HEK293 (cell line): ENCODE results near the gene PIPOX.

ENCODE experiments used
- GLI2 ChIP-seq: fragments of 450-650 bp; formaldehyde crosslinking; IDR thresholded peaks from 2 replicates; pipeline ENCODE4; 2017; ENCODE audit warnings: missing biosample characterization, missing genetic modification characterization, low read depth, borderline replicate concordance
- HOXA7 ChIP-seq: sonication (generic); formaldehyde crosslinking; IDR thresholded peaks from 2 replicates; pipeline ENCODE4 v1.8.1; 2022; ENCODE audit warnings: missing genetic modification reagents, borderline replicate concordance
- TCF7L2 ChIP-seq: IDR thresholded peaks from 2 replicates; pipeline ENCODE4 v1.6.1; 2011; ENCODE audit warnings: low read depth, mild to moderate bottlenecking, inconsistent platforms, low read length, moderate library complexity, borderline replicate concordance
- ZBTB17 ChIP-seq: fragments of 450-650 bp; formaldehyde crosslinking; IDR thresholded peaks from 2 replicates; pipeline ENCODE4 v1.5.1; 2016; ENCODE audit warnings: missing biosample characterization, missing genetic modification characterization
- ZNF549 ChIP-seq: fragments of 450-650 bp; IDR thresholded peaks from 2 replicates; pipeline ENCODE4 v1.5.1; 2018; ENCODE audit warnings: missing biosample characterization, missing genetic modification characterization, mild to moderate bottlenecking, inconsistent platforms, moderate library complexity
- ZNF560 ChIP-seq: fragments of 450-650 bp; formaldehyde crosslinking; IDR thresholded peaks from 2 replicates; pipeline ENCODE4 v1.5.1; 2017; ENCODE audit warnings: missing biosample characterization, missing genetic modification characterization, borderline replicate concordance
- TF ChIP-seq, protein P1 (sequence below): fragments of 450-650 bp; formaldehyde crosslinking; IDR thresholded peaks from 2 replicates; pipeline ENCODE4 v1.5.1; 2016; ENCODE audit warnings: missing biosample characterization, missing genetic modification characterization
- TF ChIP-seq, protein P2 (sequence below): fragments of 450-650 bp; formaldehyde crosslinking; IDR thresholded peaks from 2 replicates; pipeline ENCODE4 v1.5.1; 2016; ENCODE audit warnings: missing biosample characterization, missing genetic modification characterization
- TF ChIP-seq, protein P3 (sequence below): fragments of 450-650 bp; formaldehyde crosslinking; IDR thresholded peaks from 2 replicates; pipeline ENCODE4 v1.5.1; 2017; ENCODE audit warnings: missing biosample characterization, missing genetic modification characterization

DNA sequence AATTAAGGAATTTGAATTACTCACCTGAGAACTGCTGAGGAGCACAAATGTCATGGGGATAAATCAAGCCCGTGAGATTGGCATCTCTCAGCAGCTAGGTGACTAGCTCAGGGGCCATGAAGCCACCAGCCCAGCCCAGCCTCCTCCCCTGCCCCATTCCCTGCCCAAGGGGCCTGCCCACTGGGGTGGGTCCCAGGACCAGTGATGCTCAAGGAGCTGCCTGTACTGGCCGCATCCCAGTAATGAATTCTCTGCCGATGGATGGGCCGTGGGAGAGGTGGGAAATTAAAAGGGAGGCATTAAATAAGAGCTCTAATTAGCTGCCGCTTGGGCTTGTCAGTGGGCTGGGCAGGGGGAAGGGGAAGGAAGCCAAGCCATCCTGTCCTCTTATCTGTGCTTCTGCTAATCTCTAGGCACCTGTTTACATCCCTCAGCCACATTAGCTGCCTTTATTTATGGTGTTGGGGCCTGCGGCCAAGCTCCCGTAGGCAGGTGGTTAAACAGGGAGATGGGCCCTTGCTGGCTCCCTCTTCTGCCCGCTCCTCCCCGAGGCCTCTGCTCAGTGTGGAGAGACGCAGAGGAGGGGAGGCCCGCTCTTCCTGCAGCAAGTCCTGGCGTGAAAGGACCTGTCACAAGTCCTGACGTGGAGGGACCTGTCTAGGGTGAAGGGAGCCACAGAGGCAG lies 48.8 kb downstream of the PIPOX start:
- TF ChIP-seq, protein P1, sequence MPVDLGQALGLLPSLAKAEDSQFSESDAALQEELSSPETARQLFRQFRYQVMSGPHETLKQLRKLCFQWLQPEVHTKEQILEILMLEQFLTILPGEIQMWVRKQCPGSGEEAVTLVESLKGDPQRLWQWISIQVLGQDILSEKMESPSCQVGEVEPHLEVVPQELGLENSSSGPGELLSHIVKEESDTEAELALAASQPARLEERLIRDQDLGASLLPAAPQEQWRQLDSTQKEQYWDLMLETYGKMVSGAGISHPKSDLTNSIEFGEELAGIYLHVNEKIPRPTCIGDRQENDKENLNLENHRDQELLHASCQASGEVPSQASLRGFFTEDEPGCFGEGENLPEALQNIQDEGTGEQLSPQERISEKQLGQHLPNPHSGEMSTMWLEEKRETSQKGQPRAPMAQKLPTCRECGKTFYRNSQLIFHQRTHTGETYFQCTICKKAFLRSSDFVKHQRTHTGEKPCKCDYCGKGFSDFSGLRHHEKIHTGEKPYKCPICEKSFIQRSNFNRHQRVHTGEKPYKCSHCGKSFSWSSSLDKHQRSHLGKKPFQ (tag by site-specific recombination), result no peak
- TF ChIP-seq ZBTB17 (no peak), HOXA7 (CRISPR knock-in tag) (no peak), ZNF560 (tag by site-specific recombination) (no peak), GLI2 (tag by site-specific recombination) (no peak), TCF7L2 (no peak), ZNF549 (no peak)
- TF ChIP-seq, protein P2, sequence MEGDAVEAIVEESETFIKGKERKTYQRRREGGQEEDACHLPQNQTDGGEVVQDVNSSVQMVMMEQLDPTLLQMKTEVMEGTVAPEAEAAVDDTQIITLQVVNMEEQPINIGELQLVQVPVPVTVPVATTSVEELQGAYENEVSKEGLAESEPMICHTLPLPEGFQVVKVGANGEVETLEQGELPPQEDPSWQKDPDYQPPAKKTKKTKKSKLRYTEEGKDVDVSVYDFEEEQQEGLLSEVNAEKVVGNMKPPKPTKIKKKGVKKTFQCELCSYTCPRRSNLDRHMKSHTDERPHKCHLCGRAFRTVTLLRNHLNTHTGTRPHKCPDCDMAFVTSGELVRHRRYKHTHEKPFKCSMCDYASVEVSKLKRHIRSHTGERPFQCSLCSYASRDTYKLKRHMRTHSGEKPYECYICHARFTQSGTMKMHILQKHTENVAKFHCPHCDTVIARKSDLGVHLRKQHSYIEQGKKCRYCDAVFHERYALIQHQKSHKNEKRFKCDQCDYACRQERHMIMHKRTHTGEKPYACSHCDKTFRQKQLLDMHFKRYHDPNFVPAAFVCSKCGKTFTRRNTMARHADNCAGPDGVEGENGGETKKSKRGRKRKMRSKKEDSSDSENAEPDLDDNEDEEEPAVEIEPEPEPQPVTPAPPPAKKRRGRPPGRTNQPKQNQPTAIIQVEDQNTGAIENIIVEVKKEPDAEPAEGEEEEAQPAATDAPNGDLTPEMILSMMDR (tag by site-specific recombination), result no peak
- TF ChIP-seq, protein P3, sequence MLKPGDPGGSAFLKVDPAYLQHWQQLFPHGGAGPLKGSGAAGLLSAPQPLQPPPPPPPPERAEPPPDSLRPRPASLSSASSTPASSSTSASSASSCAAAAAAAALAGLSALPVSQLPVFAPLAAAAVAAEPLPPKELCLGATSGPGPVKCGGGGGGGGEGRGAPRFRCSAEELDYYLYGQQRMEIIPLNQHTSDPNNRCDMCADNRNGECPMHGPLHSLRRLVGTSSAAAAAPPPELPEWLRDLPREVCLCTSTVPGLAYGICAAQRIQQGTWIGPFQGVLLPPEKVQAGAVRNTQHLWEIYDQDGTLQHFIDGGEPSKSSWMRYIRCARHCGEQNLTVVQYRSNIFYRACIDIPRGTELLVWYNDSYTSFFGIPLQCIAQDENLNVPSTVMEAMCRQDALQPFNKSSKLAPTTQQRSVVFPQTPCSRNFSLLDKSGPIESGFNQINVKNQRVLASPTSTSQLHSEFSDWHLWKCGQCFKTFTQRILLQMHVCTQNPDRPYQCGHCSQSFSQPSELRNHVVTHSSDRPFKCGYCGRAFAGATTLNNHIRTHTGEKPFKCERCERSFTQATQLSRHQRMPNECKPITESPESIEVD (tag by site-specific recombination), result no peak
